ENCODE measurements around the gene TRAF7. TPM values are rescaled to one million over a fixed set of nuclear protein-coding genes. Genes with fewer than 3 reads are reported as not detected.

Gene TRAF7
- total RNA-seq, 2 experiments from 2014 or later, result 50.2 to 51.8 TPM

DNA sequence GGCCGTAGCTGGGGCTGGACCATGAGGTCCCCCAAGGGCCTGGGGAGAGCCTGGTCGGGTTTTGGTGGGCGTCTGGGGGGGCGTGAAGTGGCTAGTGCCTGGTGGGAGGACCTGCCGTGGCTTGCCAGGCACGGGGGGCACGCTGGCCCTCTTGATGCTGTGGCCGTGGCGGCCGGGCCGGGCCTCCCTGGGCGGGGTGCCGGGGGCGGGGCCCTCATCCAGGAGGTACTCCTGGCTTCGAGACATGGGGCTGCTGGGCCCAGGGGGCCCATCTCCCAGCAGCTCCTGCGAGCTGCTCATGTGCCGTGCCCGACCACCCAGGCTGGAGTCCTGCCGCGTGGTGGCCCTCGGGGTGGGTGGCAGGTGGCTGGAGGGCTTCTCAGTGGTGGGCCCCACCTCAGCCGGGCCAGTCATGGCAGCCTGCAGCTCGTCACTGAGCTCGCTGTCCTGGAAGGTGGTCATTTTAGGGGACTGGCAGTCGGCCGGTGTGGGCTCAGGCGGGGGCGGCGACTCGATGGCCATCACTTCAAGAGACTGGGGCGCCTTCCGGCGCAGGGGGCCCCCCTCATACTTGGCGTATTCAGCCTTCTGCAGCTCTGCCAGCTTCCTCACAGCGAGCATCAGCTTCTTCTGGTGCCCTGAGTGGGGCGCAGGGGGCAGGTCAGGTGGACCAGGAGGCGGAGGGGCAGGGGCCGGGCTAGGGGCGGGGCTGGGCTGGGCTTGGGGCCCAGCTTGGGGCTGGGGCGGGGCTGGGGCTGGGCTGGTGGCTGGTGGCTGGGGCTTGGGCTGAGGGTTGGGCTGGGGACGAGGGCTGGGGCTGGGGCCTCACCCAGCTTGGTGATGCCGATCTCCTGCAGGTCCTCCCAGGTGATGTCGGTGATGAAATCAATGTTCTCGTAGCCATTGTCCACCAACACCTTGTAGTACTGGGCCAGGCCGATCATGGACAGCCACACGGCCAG, 25.7 kb downstream of the TRAF7 start:
- DNase-seq (no peak), ATAC-seq (ENCODE audit: low read depth) (no peak)
- no peaks in the 10 kb centered on the region for H3K4me1 Mint-ChIP-seq
- POLR2A ChIA-PET, result interaction anchor here (2.0 kb wide), 1 partner anchor 26 kb away, joined by 9 read pairs; the partner anchor contains the start of gene TRAF7
- H3K27ac Mint-ChIP-seq, result no peak overlapping the region
- no peaks in the 10 kb centered on the region for H3K9me3 Mint-ChIP-seq
- no peak overlapping the region for H3K4me3 Mint-ChIP-seq
- H3K36me3 Mint-ChIP-seq, result no peaks in the 10 kb centered on the region
- H3K27me3 Mint-ChIP-seq, result peaks cover 3% of the 10 kb centered on the region

GRCh38 chr16:2181952-2182351, 26.4 kb downstream of the TRAF7 start:
- ATAC-seq (ENCODE audit: low read depth) (no peak), DNase-seq (no peak)
- POLR2A ChIA-PET, result interaction anchor here (2.0 kb wide), 1 partner anchor 27 kb away, joined by 9 read pairs; the partner anchor contains the start of gene TRAF7
- H3K9me3 Mint-ChIP-seq, result no peaks in the 10 kb centered on the region
- no peak overlapping the region for H3K27ac Mint-ChIP-seq
- H3K4me1 Mint-ChIP-seq, result no peaks in the 10 kb centered on the region
- peaks cover 3% of the 10 kb centered on the region for H3K27me3 Mint-ChIP-seq
- H3K4me3 Mint-ChIP-seq, result no peak overlapping the region
- H3K36me3 Mint-ChIP-seq, result no peaks in the 10 kb centered on the region

DNA sequence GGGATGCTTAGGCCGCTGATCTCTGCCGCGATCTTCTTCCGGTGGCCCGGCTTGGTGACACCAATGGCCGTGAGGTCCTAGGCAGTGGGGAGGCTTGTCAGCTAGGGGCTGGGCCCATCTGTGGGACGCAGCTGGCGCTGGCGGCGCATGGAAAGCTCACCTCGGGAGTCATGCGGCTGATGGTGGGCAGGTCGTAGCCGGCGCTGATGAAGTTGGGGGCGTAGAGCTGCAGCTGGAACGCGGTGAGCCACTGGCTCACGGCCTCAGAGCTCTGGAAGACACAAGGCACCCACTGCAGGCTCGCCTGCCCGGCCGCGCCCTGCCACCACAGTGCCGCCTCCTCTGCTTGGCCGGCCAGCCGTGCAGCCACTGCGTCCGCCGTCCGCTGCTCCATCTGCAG, 28.1 kb downstream of the TRAF7 start:
- H3K36me3 Mint-ChIP-seq, result no peaks in the 10 kb centered on the region
- no peaks in the 10 kb centered on the region for H3K9me3 Mint-ChIP-seq
- H3K27me3 Mint-ChIP-seq, result peaks cover 3% of the 10 kb centered on the region
- POLR2A ChIA-PET, result interaction anchor here (1.9 kb wide), 1 partner anchor 28 kb away, joined by 5 read pairs; the partner anchor contains the start of gene TRAF7
- H3K4me3 Mint-ChIP-seq, result no peak overlapping the region
- no peak overlapping the region for H3K27ac Mint-ChIP-seq
- ATAC-seq (ENCODE audit: low read depth), result no peak
- no peaks in the 10 kb centered on the region for H3K4me1 Mint-ChIP-seq
- DNase-seq, result no peak

- H3K36me3 Mint-ChIP-seq, result no peaks in the 10 kb centered on the region
- H3K9me3 Mint-ChIP-seq, result no peaks in the 10 kb centered on the region
- H3K27ac Mint-ChIP-seq, result no peak overlapping the region
- H3K4me1 Mint-ChIP-seq, result no peaks in the 10 kb centered on the region
- H3K27me3 Mint-ChIP-seq, result peaks cover 3% of the 10 kb centered on the region
- POLR2A ChIA-PET, result interaction anchor here (1.9 kb wide), 1 partner anchor 29 kb away, joined by 5 read pairs; the partner anchor contains the start of gene TRAF7
- H3K4me3 Mint-ChIP-seq, result no peak overlapping the region
- ATAC-seq (ENCODE audit: low read depth), result no peak
- DNase-seq, result no peak
Observed at GRCh38 chr16:2184346-2184745, 28.8 kb downstream of the TRAF7 start.

DNA sequence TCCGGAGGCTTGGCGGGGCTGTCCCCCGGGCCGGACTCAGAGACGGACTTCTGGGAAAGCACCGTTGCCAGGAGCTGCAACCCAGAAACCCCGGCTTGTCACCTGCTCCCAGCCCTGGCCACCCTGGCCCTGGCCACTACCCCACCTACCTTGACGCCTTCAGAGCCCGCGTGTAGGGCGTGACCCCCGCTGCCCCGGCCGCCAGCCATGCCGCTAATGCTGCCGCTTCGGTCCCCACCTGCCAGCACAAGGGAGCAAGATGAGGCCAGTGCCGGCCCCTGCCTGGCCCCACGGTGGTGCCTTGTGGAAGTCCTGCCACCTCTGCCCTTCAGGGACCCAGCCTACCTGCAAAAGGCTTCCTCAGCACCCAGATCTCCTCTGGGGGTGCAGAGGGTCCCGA, 29.4 kb downstream of the TRAF7 start:
- no peak for DNase-seq
- ATAC-seq (ENCODE audit: low read depth), result no peak
- Mint-ChIP-seq H3K4me1 (no peaks in the 10 kb centered on the region), H3K36me3 (no peaks in the 10 kb centered on the region), H3K27me3 (peaks cover 3% of the 10 kb centered on the region), H3K9me3 (no peaks in the 10 kb centered on the region), H3K27ac (no peak overlapping the region), H3K4me3 (no peak overlapping the region)
- POLR2A ChIA-PET, result interaction anchor here (1.9 kb wide), 1 partner anchor 30 kb away, joined by 5 read pairs; the partner anchor contains the start of gene TRAF7

DNA sequence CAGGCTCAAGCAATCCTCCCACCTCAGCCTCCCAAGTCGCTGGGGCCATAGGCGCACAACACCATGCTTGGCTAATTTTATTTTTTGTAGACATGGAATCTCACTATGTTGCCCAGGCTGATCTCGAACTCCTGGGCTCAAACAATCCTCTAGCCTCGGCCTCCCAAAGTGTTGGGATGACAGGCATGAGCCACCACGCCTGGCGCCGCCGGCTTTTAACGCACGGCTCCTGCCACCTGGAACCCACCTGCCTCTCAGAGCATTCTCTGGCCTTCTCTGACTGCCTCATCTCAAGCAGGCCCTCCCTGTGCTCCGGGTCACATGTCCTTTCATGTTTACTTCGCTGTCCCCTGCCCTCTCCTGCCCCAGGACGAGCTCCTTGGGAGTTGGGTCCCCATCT, 30.5 kb downstream of the TRAF7 start:
- Mint-ChIP-seq H3K4me1 (no peaks in the 10 kb centered on the region), H3K27ac (no peak overlapping the region), H3K27me3 (peaks cover 3% of the 10 kb centered on the region), H3K9me3 (no peaks in the 10 kb centered on the region), H3K4me3 (no peak overlapping the region), H3K36me3 (no peaks in the 10 kb centered on the region)
- POLR2A ChIA-PET, result no interaction called here
- no peak for DNase-seq
- no peak for ATAC-seq (ENCODE audit: low read depth)

DNA sequence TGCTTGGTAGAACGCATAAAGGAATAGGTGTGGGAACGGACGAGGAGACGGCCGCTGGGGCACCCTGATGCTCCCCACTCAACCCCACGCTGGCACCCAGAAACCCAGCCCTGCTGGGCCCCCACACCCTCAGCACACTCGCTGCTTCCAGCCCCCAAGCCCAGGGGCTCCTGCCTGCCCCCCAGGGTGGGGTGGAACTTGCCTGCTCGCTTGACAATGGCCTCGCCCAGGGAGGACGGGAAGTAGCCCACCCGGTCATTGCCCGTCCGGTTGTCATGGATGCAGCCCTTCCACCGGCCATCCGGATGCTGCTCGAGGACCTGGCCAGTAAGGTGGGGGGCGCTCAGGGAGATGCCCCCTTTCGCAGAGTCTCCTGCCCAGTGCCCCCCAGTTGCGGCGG, 30.9 kb downstream of the TRAF7 start:
- no peak overlapping the region for H3K4me3 Mint-ChIP-seq
- no peaks in the 10 kb centered on the region for H3K4me1 Mint-ChIP-seq
- DNase-seq, result no peak
- peaks cover 3% of the 10 kb centered on the region for H3K27me3 Mint-ChIP-seq
- POLR2A ChIA-PET, result interaction anchor here (0.5 kb wide), 1 partner anchor 365 kb away, joined by 3 read pairs; no protein-coding TSS in a partner anchor
- ATAC-seq (ENCODE audit: low read depth), result no peak
- no peaks in the 10 kb centered on the region for H3K36me3 Mint-ChIP-seq
- no peaks in the 10 kb centered on the region for H3K9me3 Mint-ChIP-seq
- no peak overlapping the region for H3K27ac Mint-ChIP-seq

DNA sequence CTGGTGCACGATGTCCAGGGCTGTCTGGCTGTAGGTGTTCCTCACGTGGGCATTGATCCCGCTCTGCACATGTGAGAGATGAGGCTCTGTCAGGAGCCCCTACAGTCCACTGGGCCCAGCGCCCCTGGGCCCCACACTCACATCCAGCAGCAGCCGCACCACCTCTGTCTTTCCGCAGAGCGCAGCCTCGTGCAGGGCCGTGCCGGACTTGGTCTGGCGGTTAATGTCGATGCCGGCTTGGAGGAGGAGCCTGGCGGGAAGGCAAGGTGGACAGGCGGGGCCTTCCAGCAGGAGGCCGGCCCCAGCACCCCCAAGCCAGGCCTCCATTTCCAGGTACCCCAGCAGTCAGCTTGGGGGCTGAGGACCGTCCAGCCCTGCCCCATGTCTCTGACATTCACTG, 31.6 kb downstream of the TRAF7 start:
- POLR2A ChIA-PET, result interaction anchor here (0.5 kb wide), 1 partner anchor 285 kb away, joined by 4 read pairs; no protein-coding TSS in a partner anchor
- Mint-ChIP-seq H3K27ac (no peak overlapping the region), H3K9me3 (no peaks in the 10 kb centered on the region), H3K36me3 (no peaks in the 10 kb centered on the region), H3K4me3 (no peak overlapping the region), H3K4me1 (no peaks in the 10 kb centered on the region), H3K27me3 (peaks cover 3% of the 10 kb centered on the region)
- DNase-seq (no peak), ATAC-seq (ENCODE audit: low read depth) (no peak)

DNA sequence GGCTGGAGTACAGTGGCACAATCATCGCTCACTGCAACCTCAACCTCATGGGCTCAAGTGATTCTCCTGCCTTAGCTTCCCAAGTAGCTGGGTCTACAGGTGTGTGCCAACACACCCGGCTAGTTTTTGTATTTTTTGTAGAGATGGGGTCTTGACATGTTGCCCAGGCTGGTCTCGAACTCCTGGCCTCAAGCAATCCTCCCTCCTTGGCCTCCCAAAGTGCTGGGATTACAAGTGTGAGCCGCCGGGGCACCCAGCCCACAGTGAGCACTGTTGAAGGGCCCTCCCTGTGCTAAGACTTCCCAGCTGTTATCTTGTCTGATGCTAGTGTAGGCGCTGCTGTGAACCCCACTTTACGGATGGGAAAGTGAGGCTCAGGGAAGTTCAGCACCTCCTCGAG, 32.8 kb downstream of the TRAF7 start:
- H3K36me3 Mint-ChIP-seq, result no peaks in the 10 kb centered on the region
- no peak for ATAC-seq (ENCODE audit: low read depth)
- H3K4me1 Mint-ChIP-seq, result no peaks in the 10 kb centered on the region
- DNase-seq, result no peak
- H3K4me3 Mint-ChIP-seq, result no peak overlapping the region
- no peak overlapping the region for H3K27ac Mint-ChIP-seq
- no peaks in the 10 kb centered on the region for H3K9me3 Mint-ChIP-seq
- POLR2A ChIA-PET, result interaction anchor here (1.2 kb wide), 1 partner anchor 33 kb away, joined by 3 read pairs; the partner anchor contains the start of gene TRAF7
- H3K27me3 Mint-ChIP-seq, result peaks cover 4% of the 10 kb centered on the region

- no peaks in the 10 kb centered on the region for H3K4me1 Mint-ChIP-seq
- ATAC-seq (ENCODE audit: low read depth) (no peak), DNase-seq (no peak)
- peaks cover 8% of the 10 kb centered on the region for H3K27me3 Mint-ChIP-seq
- no peaks in the 10 kb centered on the region for H3K36me3 Mint-ChIP-seq
- H3K9me3 Mint-ChIP-seq, result no peaks in the 10 kb centered on the region
- POLR2A ChIA-PET, result no interaction called here
- no peak overlapping the region for H3K27ac Mint-ChIP-seq
- H3K4me3 Mint-ChIP-seq, result no peak overlapping the region
Observed at GRCh38 chr16:2189252-2189893, 33.8 kb downstream of the TRAF7 start.

- Mint-ChIP-seq H3K27ac (no peak overlapping the region), H3K4me1 (peaks cover 1% of the 10 kb centered on the region), H3K9me3 (no peaks in the 10 kb centered on the region), H3K36me3 (no peaks in the 10 kb centered on the region), H3K27me3 (peaks cover 15% of the 10 kb centered on the region), H3K4me3 (no peak overlapping the region)
- POLR2A ChIA-PET, result no interaction called here
- ATAC-seq (ENCODE audit: low read depth), result no peak
- DNase-seq, result no peak
Observed at GRCh38 chr16:2190002-2190658, 34.5 kb downstream of the TRAF7 start.

- no peak overlapping the region for H3K4me3 Mint-ChIP-seq
- no peaks in the 10 kb centered on the region for H3K36me3 Mint-ChIP-seq
- POLR2A ChIA-PET, result no interaction called here
- ATAC-seq (ENCODE audit: low read depth) (no peak), DNase-seq (no peak)
- H3K27me3 Mint-ChIP-seq, result peaks cover 16% of the 10 kb centered on the region
- no peaks in the 10 kb centered on the region for H3K9me3 Mint-ChIP-seq
- H3K27ac Mint-ChIP-seq, result no peak overlapping the region
- H3K4me1 Mint-ChIP-seq, result peaks cover 1% of the 10 kb centered on the region
Observed at GRCh38 chr16:2190659-2191445, 35.3 kb downstream of the TRAF7 start.

DNA sequence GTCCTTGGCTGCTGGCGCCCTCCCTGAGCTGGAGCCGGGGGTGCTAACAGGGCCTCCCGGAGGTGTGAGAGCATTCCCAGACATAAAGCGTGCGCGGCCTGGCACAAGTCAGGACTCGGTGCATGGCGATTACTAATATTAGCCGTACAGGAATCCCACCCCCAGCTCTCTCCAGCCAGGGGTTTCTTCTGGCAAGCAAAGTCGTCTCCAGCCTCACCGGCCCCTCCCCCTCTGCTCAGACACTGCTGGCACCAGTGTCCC, 35.8 kb downstream of the TRAF7 start:
- Mint-ChIP-seq H3K9me3 (no peaks in the 10 kb centered on the region), H3K27me3 (peaks cover 15% of the 10 kb centered on the region), H3K27ac (no peak overlapping the region), H3K4me3 (no peak overlapping the region), H3K4me1 (peaks cover 1% of the 10 kb centered on the region), H3K36me3 (no peaks in the 10 kb centered on the region)
- ATAC-seq (ENCODE audit: low read depth) (no peak), DNase-seq (no peak)
- POLR2A ChIA-PET, result no interaction called here
